ENCODE results near the gene CYB5R2.
"Not testable (repeated sequence)": the region's sequence is repeated elsewhere in the genome, so short reads cannot be mapped to it uniquely, and the experiment has no call there.

CYB5R2 gene

DNA sequence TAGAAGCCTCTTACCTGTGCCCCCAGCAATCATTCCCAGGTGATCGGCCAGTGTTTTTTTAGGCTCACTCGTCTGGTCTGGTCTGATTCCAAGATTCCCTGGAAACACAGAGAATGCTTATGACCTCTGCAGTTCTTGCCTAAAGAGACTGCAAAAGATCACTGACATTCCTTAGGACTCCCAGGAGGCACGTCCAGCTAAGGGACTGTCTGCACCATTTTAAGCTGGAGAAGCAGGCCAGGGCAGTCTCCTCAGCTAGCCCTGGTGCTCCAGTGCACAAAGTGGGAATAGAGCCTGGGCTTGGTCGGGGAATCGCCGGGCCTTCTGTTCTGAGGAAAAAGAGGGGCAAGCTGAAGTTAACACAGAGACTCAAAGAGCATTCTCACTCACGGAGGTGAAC lies 4.8 kb downstream of the CYB5R2 start:
- no peak for DNase-seq

DNA sequence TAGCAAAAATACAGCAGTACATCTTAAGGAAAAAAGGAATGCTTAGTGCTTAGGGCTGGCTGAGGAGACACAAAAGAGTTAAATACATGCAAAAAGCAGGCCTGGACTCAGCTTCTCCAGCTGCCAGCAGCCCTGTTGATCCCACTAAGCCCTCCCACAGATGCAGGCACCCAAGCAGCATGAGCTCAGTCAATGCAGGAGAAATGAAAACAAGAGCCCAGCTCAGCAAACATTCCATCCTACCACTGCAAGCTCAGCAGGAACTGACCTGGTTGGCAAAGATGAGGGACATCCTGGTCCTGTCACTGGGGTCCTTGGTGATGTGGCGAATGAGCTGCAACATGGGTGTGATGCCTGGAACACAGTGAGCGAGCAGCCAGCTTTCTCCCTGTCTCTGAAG lies 5.8 kb downstream of the CYB5R2 start:
- DNase-seq: no peak

DNA sequence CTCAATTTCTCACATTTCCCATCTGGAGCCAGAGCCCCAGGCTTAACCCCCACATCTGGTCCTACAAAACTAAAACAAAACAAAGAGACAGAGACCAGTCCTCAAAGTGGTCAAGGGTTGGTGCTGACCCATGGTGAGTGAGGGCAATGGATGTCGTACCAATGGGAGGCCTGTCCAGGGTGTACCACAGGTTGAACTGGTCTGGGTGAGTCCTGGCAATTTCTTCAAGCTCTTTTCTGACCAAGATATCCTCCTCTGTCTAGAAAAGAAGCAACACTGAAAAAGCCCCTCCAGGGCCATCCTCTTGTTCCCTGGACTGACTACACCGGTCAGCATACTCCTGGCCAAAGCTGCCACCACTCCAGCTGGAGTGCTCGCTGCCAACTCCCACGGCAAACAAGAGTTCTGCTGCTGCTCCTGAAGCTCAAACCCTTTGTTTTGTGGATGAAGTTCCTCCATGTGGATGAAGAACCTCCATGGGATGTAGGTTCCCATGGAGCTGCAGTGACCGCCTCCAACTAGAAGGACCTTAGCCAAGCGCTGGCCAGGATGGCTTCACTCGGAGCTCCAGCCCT lies 6.9 kb downstream of the CYB5R2 start:
- no peak for DNase-seq

DNA sequence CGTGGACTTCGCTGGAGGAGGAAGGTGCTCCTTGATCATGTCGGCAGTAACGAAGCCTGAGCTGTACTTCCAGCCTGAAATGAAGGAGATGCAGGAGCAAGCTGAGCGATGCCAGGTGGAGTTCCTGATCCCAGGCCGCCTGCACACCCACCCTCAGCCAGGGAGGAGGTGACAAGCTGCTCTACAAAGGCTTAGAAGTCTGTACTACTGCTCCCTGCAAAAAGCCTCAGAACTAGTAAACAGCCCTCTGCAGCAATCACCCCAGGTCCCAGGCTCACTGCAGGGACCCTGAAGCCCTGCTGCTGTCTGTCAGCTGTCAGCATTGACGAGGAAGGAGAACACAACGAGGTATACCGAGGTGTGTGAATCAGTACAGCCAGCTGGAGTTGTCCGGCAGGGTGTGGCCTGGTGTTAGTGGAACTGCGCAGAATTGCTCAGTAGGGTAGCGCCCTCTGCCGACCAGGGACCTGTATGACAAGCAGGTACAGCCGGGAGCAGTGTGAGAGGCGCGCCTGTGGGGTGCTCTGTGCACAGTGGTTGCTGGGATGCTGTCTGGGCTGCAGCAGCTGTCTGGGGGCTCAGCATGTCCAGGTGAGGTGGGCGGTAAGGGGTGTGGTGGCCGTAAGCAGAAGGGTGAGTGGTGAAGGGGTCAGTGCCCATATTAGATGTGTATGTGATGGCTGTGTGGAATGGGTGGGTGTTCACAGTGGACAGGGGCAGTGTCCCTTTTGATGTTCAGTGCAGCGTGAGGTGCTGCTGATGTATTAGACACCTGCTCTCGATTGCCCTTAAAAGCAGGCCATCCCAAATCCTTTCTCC lies 7.6 kb downstream of the CYB5R2 start:
- DNase-seq: peak; percentile 65

DNA sequence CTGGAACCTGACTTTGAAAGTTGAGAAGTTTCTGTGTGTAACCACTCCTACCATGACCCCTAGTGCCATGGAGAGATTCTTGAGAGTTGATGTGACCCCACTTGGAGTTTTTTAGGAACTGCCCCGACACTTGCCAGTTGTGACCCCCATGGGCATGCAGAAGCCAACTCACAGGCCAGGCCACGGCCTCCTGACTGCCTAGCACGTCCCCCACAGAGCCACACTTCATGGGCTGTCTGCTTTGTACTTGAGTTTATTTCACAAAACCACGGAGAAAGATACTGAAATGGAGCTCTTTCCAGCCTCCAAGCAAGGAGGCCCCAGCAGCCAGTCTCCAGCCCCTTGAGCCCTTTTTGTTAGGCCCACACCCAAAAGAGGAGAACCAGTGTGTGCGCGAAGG lies 8.4 kb downstream of the CYB5R2 start:
- DNase-seq: no peak

GRCh38 chr11:7663531-7663930 lies 9.8 kb downstream of the CYB5R2 start:
- DNase-seq: not testable (repeated sequence)

DNA sequence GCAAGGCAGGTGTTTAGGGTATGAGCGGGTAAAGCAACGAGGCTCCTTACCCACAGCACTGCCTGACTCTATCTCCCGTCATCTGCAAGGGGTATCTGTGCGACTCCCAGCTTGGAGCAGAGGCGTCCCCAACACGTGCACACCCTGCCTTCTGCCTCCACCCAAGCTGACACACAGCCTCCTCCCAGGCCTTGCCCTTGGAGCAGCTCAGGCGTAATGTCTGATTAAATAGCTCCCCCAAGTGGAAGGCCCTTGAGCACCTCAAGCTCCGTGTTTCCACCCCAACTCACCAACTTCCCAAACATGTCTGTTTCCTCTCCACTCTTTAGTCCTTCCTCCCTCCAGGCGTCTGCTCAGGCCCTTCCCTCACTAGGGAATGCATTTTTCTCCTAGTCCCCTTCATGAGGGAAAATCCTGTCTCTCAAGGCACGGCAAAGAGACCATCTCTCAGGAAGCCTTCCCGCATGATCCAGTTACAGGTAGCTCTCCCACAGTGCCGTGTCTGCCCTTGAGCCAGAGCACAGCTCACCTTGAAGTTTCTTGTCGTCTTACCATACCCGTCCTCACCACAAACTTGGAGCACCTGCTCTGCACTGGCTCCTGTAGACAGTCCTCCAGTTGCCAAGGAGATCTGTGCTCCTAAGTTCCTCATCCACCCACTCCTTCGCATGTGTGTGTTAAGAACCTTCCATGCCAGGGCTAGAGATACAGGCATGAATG lies 15.8 kb downstream of the CYB5R2 start:
- DNase-seq: peak; percentile 69

DNA sequence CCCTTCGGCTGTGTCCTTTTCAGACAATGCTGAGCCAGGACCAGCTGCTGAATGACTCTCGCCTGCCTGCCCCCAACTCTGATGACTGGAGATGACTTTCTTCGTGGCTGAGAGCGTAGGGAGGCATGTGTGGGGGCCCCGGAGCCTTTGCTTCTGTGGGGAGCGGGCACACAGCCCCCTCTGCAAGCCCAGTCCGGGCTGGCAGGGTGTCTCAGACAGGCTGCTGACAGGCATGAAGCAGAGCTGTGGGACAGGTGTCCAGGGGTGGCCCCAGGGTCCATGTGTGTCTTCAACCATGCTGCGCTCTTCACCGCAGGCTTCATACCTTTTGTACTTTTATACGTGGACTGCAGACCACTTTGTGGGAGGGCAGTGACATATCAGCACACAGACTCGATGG lies 16.6 kb downstream of the CYB5R2 start:
- no peak for DNase-seq

GRCh38 chr11:7655253-7656217 lies 17.8 kb downstream of the CYB5R2 start:
- no peak for DNase-seq

- no peak for DNase-seq
Observed at GRCh38 chr11:7654195-7654705, 19.1 kb downstream of the CYB5R2 start.

DNA sequence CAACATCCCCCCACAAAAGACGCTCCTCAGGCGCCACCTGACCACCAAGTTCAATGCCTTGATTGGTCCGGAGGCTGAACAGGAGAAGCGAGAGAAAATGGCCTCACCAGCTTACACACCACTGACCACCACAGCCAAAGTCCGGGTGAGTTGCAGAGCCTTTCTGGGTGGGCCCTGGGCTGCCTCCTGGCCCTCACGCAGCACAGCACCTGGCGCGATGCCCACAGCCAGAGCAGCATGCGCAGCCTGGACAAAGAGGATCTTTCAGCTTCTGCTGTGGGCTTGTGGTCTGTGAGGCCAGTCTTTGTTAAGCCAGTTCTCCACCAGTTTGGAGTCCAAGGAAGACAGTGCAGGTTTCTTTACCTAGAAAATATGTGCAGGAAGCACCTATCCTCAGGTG lies 21.6 kb downstream of the CYB5R2 start:
- no peak for DNase-seq

DNA sequence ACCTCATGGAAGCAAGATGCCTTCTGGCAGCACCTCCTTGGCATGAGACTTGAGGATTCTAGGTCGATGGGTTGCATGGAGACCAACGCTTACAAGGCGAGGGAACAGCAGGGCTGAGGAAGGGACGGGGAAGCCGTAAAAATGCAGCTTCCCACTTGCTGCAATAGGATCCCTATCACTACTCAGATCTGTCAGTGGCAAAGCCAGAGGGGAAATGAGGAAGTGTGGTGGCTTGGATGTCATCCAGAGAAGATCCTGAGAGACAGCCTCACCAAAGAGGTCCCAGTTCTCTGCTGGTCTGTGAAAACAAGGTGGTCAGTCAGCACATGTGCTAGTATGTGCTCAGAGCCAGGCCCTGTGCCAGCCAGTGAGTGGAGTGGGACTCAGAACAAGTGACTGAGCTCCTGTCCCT lies 22.2 kb downstream of the CYB5R2 start:
- peak; percentile 12 for DNase-seq

GRCh38 chr11:7648264-7648663 lies 25.0 kb downstream of the CYB5R2 start:
- DNase-seq: no peak

- no peak for DNase-seq
Observed at GRCh38 chr11:7646866-7647265, 26.4 kb downstream of the CYB5R2 start.

GRCh38 chr11:7645206-7645605 lies 28.1 kb downstream of the CYB5R2 start:
- no peak for DNase-seq

- DNase-seq: no peak
Observed at GRCh38 chr11:7643314-7643713, 30.0 kb downstream of the CYB5R2 start.

DNA sequence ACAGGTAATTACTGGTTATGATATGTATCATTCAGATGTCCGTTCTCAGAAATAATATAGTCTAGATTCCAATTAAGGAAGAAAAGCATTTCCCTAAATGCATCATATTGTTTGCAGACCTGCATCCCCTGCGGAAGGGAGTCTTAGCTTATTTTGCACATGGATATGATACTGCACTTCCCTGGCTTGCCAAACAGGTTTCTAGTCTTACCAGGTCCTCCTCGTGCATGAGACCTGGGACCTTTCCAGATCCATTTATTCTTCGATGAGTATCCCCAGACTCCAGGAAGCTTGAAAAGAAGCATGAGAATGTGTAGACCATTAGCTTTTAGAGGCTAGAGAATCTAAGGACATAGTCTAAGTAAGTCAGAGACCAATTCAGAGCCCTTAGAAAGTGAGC lies 30.6 kb downstream of the CYB5R2 start:
- no peak for DNase-seq

- DNase-seq: no peak
Observed at GRCh38 chr11:7640816-7641215, 32.5 kb downstream of the CYB5R2 start.

DNA sequence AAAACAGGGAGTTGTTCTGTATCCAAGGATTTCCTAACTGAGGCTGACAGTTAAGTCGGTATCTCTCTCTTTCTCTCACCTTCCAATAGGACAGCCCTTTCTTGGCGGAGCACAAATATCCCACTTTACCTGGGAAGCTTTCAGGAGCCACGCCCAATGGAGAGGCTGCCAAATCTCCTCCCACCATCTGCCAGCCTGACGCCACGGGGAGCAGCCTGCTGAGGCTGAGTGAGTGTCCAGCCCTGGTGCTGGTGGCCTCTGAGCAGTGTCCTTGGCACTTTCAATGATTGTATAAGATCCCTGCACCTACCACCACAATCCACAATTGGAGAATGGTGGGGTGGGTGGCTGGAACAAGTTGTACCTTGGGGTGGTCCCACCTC lies 33.7 kb downstream of the CYB5R2 start:
- DNase-seq: no peak

- no peak for DNase-seq
Observed at GRCh38 chr11:7638710-7639642, 34.3 kb downstream of the CYB5R2 start.

GRCh38 chr11:7637447-7638157 lies 35.7 kb downstream of the CYB5R2 start:
- DNase-seq: no peak

Data from hematopoietic multipotent progenitor cell treated with erythropoietin and hydrocortisone succinate and interleukin-3 and kit ligand, for 8 days (in vitro differentiated cells).